Breast epithelium (tissue), 4 donors: Measurements from ENCODE around the gene CARD9. TPM values are rescaled to one million over a fixed set of nuclear protein-coding genes. Genes with fewer than 3 reads are reported as not detected.

Source experiments
- DNase-seq, 2 donors: peaks; one replicate each; pipeline ENCODE4 v3.0.0-alpha.2; 2019; ENCODE audit warnings: low spot score in 2 of 2
- H3K27ac ChIP-seq, 2 donors: fragments of 200-600 bp; sonication (generic) in 1 of 2; one replicate each; pipeline ENCODE4 v1.5.1; 2016 to 2019; ENCODE audit warnings: mild to moderate bottlenecking in 1 of 2
- H3K27me3 ChIP-seq, 2 donors: fragments of 200-600 bp; sonication (generic) in 1 of 2; one replicate each; pipeline versions ENCODE4 v1.5.1 to v1.6.0; 2017 to 2019; ENCODE audit warnings: control low read depth in 1 of 2, mild to moderate bottlenecking in 1 of 2
- H3K36me3 ChIP-seq: fragments of 200-600 bp; one replicate; pipeline ENCODE4 v1.5.1; 2019
- H3K4me1 ChIP-seq, 2 donors: fragments of 200-600 bp; sonication (generic); one replicate each; pipeline ENCODE4 v1.5.1; 2016 to 2019; ENCODE audit warnings: control low read depth in 1 of 2
- H3K4me3 ChIP-seq, 3 donors: fragments of 200-600 bp; sonication (generic); 1 replicate in 2 of 3; 2 replicates in 1 of 3; pipeline ENCODE4 v1.5.1; 2016 to 2019; ENCODE audit warnings: mild to moderate bottlenecking in 3 of 3, moderate library complexity in 2 of 3
- H3K9me3 ChIP-seq, 2 donors: fragments of 200-600 bp; sonication (generic) in 1 of 2; one replicate each; pipeline ENCODE4 v1.5.1; 2016 to 2019; ENCODE audit warnings: control low read depth in 1 of 2
- CTCF ChIP-seq, 3 donors: fragments of 450-650 bp; IDR thresholded peaks; one replicate each; pipeline ENCODE4 v1.5.1; 2016 to 2017; ENCODE audit warnings: antibody characterized with exemption in 3 of 3, mild to moderate bottlenecking in 3 of 3, moderate library complexity in 3 of 3
- POLR2A ChIP-seq: fragments of 450-650 bp; IDR thresholded peaks from one replicate; pipeline ENCODE4 v1.6.1; 2016; ENCODE audit warnings: antibody characterized with exemption, mild to moderate bottlenecking, moderate library complexity
- POLR2AphosphoS5 ChIP-seq, 3 donors: sonication (generic); formaldehyde crosslinking; IDR thresholded peaks; one replicate each; pipeline ENCODE4 v1.6.1; 2017; ENCODE audit warnings: antibody characterized with exemption in 3 of 3
- intact Hi-C: fragments of 100-400 bp; cut with DNase I; formaldehyde crosslinking; loops from one replicate; pipeline ENCODE4 v1.15.1; 2023; ENCODE audit warnings: low total_unique reads
- total RNA-seq, 3 donors: library from RNA; depleted of rRNA; stranded (reverse); fragments of >200 nt; gene quantifications; one replicate each; pipeline ENCODE4 v1.1.0, GENCODE V29; 2016

CARD9 gene
- total RNA-seq, 3 donors from 2014 or later: 3.0 to 7.6 (median 3.3) TPM

GRCh38 chr9:136379891-136380290, 6.4 kb upstream of the CARD9 start:
- Histone ChIP-seq H3K36me3 (no peaks in the 10 kb centered on the region), H3K27me3 (no peaks in the 10 kb centered on the region), H3K4me3 (no peak overlapping the region), H3K9me3 (no peaks in the 10 kb centered on the region), H3K27ac (no peak overlapping the region), H3K4me1 (no peaks in the 10 kb centered on the region)
- TF ChIP-seq POLR2AphosphoS5 (IDR thresholded peaks at IDR 0.05) (no peak), POLR2A (no peak), CTCF (IDR thresholded peaks at IDR 0.05) (no peak)
- no peak for DNase-seq
- intact Hi-C loops: loop anchor here (2.0 kb wide), 1 partner anchor 141 kb away; no protein-coding TSS in a partner anchor

GRCh38 chr9:136379401-136379800, 5.9 kb upstream of the CARD9 start:
- H3K9me3 ChIP-seq: no peaks in the 10 kb centered on the region
- no peaks in the 10 kb centered on the region for H3K4me1 ChIP-seq
- H3K27me3 ChIP-seq: no peaks in the 10 kb centered on the region
- no peak for TF ChIP-seq POLR2AphosphoS5 (IDR thresholded peaks at IDR 0.05)
- no peak for TF ChIP-seq POLR2A
- no peak for TF ChIP-seq CTCF (IDR thresholded peaks at IDR 0.05)
- intact Hi-C loops: no loop called here
- no peaks in the 10 kb centered on the region for H3K36me3 ChIP-seq
- H3K27ac ChIP-seq: no peak overlapping the region
- no peak for DNase-seq
- no peak overlapping the region for H3K4me3 ChIP-seq

- Histone ChIP-seq H3K27me3 (no peaks in the 10 kb centered on the region), H3K36me3 (no peaks in the 10 kb centered on the region), H3K4me3 (no peak overlapping the region), H3K4me1 (no peaks in the 10 kb centered on the region), H3K9me3 (no peaks in the 10 kb centered on the region), H3K27ac (no peak overlapping the region)
- no peak for TF ChIP-seq POLR2AphosphoS5 (IDR thresholded peaks at IDR 0.05)
- no peak for TF ChIP-seq POLR2A
- no peak for TF ChIP-seq CTCF (IDR thresholded peaks at IDR 0.05)
- no peak for DNase-seq
- intact Hi-C loops: no loop called here
These were observed 5.5 kb upstream of the CARD9 start for GRCh38 chr9:136379003-136379287.

GRCh38 chr9:136378170-136379002, 4.9 kb upstream of the CARD9 start:
- intact Hi-C loops: no loop called here
- no peaks in the 10 kb centered on the region for H3K9me3 ChIP-seq
- no peaks in the 10 kb centered on the region for H3K36me3 ChIP-seq
- DNase-seq: no peak
- H3K27me3 ChIP-seq: no peaks in the 10 kb centered on the region
- TF ChIP-seq CTCF (IDR thresholded peaks at IDR 0.05): no peak
- TF ChIP-seq POLR2A: no peak
- TF ChIP-seq POLR2AphosphoS5 (IDR thresholded peaks at IDR 0.05): no peak
- H3K4me3 ChIP-seq: no peak overlapping the region
- no peak overlapping the region for H3K27ac ChIP-seq
- no peaks in the 10 kb centered on the region for H3K4me1 ChIP-seq

- no peak for DNase-seq
- Histone ChIP-seq H3K27me3 (no peaks in the 10 kb centered on the region), H3K36me3 (no peaks in the 10 kb centered on the region), H3K9me3 (no peaks in the 10 kb centered on the region), H3K4me1 (peaks cover 0 to 6% of the 10 kb centered on the region in 2 donors), H3K4me3 (no peak overlapping the region), H3K27ac (no peak overlapping the region)
- intact Hi-C loops: no loop called here
- TF ChIP-seq CTCF (IDR thresholded peaks at IDR 0.05) (no peak), POLR2A (no peak)
These were observed 4.1 kb upstream of the CARD9 start for GRCh38 chr9:136377341-136378169.
